NCI-H1105 (cell line): ENCODE results near the gene AARS2.

Experiments
- DNase-seq: peaks from one replicate; lab custom pipeline; 2025; lab: John Stamatoyannopoulos, UW

The AARS2 gene

GRCh38 chr6:44262467-44263353 lies 50.4 kb downstream of the AARS2 start:
- no peak for DNase-seq

GRCh38 chr6:44261581-44261980 lies 51.6 kb downstream of the AARS2 start:
- no peak for DNase-seq

- DNase-seq = no peak
These were observed 52.5 kb downstream of the AARS2 start for GRCh38 chr6:44260451-44261297.

- no peak for DNase-seq
These were observed 53.1 kb downstream of the AARS2 start for GRCh38 chr6:44260011-44260410.

GRCh38 chr6:44258921-44259320 lies 54.2 kb downstream of the AARS2 start:
- DNase-seq = no peak

GRCh38 chr6:44258325-44258863 lies 54.8 kb downstream of the AARS2 start:
- DNase-seq = no peak

GRCh38 chr6:44257753-44258324 lies 55.3 kb downstream of the AARS2 start:
- no peak for DNase-seq

- DNase-seq = peak; percentile 73
These were observed 56.0 kb downstream of the AARS2 start, which contains the start of gene SLC35B2 for GRCh38 chr6:44257025-44257752. SLC35B2 (minus strand) TSS chr6:44257528; CDS start chr6:44257410, 118 bp downstream.

GRCh38 chr6:44256775-44257024 lies 56.4 kb downstream of the AARS2 start:
- no peak for DNase-seq

GRCh38 chr6:44255871-44256774 lies 57.0 kb downstream of the AARS2 start:
- DNase-seq = no peak

- no peak for DNase-seq
These were observed 57.9 kb downstream of the AARS2 start for GRCh38 chr6:44255105-44255808.

- no peak for DNase-seq
These were observed 58.7 kb downstream of the AARS2 start for GRCh38 chr6:44254191-44255104.

GRCh38 chr6:44253307-44254101 lies 59.6 kb downstream of the AARS2 start:
- peak; percentile 12 for DNase-seq

- DNase-seq = no peak
These were observed 61.3 kb downstream of the AARS2 start for GRCh38 chr6:44251576-44252524.

- no peak for DNase-seq
These were observed 62.4 kb downstream of the AARS2 start for GRCh38 chr6:44250718-44251123.

- DNase-seq = no peak
These were observed 63.0 kb downstream of the AARS2 start for GRCh38 chr6:44250067-44250717.
